Fibroblast of lung (primary cell): ENCODE results near the gene EDRF1. TPM values are rescaled to one million over a fixed set of nuclear protein-coding genes. Genes with fewer than 3 reads are reported as not detected.
A peak's percentile ranks its signal among the peaks of the same experiment; 100 is the strongest.

Experiments
- DNase-seq, 2 donors: peaks; one replicate each; pipeline versions ENCODE4 v3.0.0 to v3.0.0-alpha.2; 2010; ENCODE audit warnings: low read depth in 2 of 2
- H2AFZ ChIP-seq: 2 replicates; pipeline ENCODE4 v1.5.1; 2012; ENCODE audit warnings: low read length, control low read depth, inconsistent platforms
- H3K27ac ChIP-seq: 2 replicates; pipeline ENCODE4 v1.5.1; 2011; ENCODE audit warnings: low read length, control low read depth; ENCODE audit not compliant: insufficient read depth
- H3K27me3 ChIP-seq: 2 replicates; pipeline ENCODE4 v1.5.1; 2011; ENCODE audit warnings: mild to moderate bottlenecking, low read length; ENCODE audit not compliant: control insufficient read depth, insufficient read depth
- H3K36me3 ChIP-seq: 2 replicates; pipeline ENCODE4 v1.5.1; 2011; ENCODE audit warnings: low read length; ENCODE audit not compliant: control insufficient read depth, insufficient read depth
- H3K4me1 ChIP-seq: 2 replicates; pipeline ENCODE4 v1.5.1; 2011; ENCODE audit warnings: low read length; ENCODE audit not compliant: control insufficient read depth, insufficient read depth; ENCODE audit errors: extremely low read depth
- H3K4me2 ChIP-seq: 2 replicates; pipeline ENCODE4 v1.5.1; 2011; ENCODE audit warnings: low read length, control low read depth; ENCODE audit not compliant: insufficient read depth; ENCODE audit errors: extremely low read depth
- H3K4me3 ChIP-seq, 4 experiments: fragments of 200-600 bp in 1 of 4; sonication (generic) in 1 of 4; replicated peaks in 1 of 4; 2 replicates each; pipeline ENCODE4 v1.5.1; 2011 to 2016; ENCODE audit warnings: low read length in 4 of 4, low read depth in 3 of 4, mild to moderate bottlenecking in 3 of 4, control low read depth in 2 of 4, inconsistent platforms in 1 of 4, mixed read lengths in 1 of 4; ENCODE audit not compliant: insufficient read depth in 1 of 4; ENCODE audit errors: control extremely low read depth in 1 of 4
- H3K79me2 ChIP-seq: 2 replicates; pipeline ENCODE4 v1.5.1; 2012; ENCODE audit warnings: mild to moderate bottlenecking, low read length, inconsistent platforms; ENCODE audit not compliant: control insufficient read depth, insufficient read depth
- H3K9ac ChIP-seq: 2 replicates; pipeline ENCODE4 v1.5.1; 2011; ENCODE audit warnings: mild to moderate bottlenecking, low read length, control low read depth; ENCODE audit not compliant: insufficient read depth
- H3K9me3 ChIP-seq: 2 replicates; pipeline ENCODE4 v1.5.1; 2012; ENCODE audit warnings: low read depth, low read length; ENCODE audit not compliant: control insufficient read depth, insufficient read depth
- H4K20me1 ChIP-seq: 2 replicates; pipeline ENCODE4 v1.5.1; 2011; ENCODE audit warnings: low read length; ENCODE audit not compliant: control insufficient read depth, insufficient read depth; ENCODE audit errors: extremely low read depth
- EZH2 ChIP-seq: IDR thresholded peaks from 2 replicates; pipeline ENCODE4 v1.5.1; 2012; ENCODE audit warnings: low read length, control low read depth, mild to moderate bottlenecking; ENCODE audit errors: missing control alignments
- polyA plus RNA-seq, 2 donors: library from polyadenylated mRNA; depleted of rRNA in 1 of 2; stranded (reverse) in 1 of 2; unstranded in 1 of 2; fragments of >200 nt; gene quantifications; 2 replicates each; pipeline ENCODE4 v1.2.1, GENCODE V29; 2011 to 2012; ENCODE audit warnings: missing spikeins in 1 of 2
- total RNA-seq: library from RNA; depleted of rRNA; stranded (reverse); fragments of >200 nt; gene quantifications from 2 replicates; pipeline ENCODE4 v1.2.1, GENCODE V29; 2014
- TF ChIP-seq, protein P1 (sequence below), 2 donors: IDR thresholded peaks in 1 of 2; conservative IDR thresholded peaks in 1 of 2; 1 replicate in 1 of 2; 2 replicates in 1 of 2; pipeline ENCODE4 v1.5.1; 2011 to 2012; ENCODE audit warnings: low read length in 2 of 2, control low read depth in 1 of 2, inconsistent platforms in 1 of 2, low read depth in 1 of 2, mild to moderate bottlenecking in 1 of 2

EDRF1 gene
- total and polyA plus RNA-seq, 2 donors (not counting 1 experiment from before 2014, with no cell fraction given): 19.9 to 25.3 TPM

GRCh38 chr10:125721035-125721434 is 1.5 kb downstream of the EDRF1 start:
- H3K9ac ChIP-seq: no peak overlapping the region
- H3K27ac ChIP-seq: no peak overlapping the region
- H3K27me3 ChIP-seq: no peaks in the 10 kb centered on the region
- no peak overlapping the region for H2AFZ ChIP-seq
- H3K79me2 ChIP-seq: peaks cover 22% of the 10 kb centered on the region
- H3K36me3 ChIP-seq: peaks cover 8% of the 10 kb centered on the region
- peak overlapping the region; percentile 64 for H3K4me2 ChIP-seq
- H3K9me3 ChIP-seq: no peaks in the 10 kb centered on the region
- no peaks in the 10 kb centered on the region for H4K20me1 ChIP-seq
- TF ChIP-seq, protein P1, sequence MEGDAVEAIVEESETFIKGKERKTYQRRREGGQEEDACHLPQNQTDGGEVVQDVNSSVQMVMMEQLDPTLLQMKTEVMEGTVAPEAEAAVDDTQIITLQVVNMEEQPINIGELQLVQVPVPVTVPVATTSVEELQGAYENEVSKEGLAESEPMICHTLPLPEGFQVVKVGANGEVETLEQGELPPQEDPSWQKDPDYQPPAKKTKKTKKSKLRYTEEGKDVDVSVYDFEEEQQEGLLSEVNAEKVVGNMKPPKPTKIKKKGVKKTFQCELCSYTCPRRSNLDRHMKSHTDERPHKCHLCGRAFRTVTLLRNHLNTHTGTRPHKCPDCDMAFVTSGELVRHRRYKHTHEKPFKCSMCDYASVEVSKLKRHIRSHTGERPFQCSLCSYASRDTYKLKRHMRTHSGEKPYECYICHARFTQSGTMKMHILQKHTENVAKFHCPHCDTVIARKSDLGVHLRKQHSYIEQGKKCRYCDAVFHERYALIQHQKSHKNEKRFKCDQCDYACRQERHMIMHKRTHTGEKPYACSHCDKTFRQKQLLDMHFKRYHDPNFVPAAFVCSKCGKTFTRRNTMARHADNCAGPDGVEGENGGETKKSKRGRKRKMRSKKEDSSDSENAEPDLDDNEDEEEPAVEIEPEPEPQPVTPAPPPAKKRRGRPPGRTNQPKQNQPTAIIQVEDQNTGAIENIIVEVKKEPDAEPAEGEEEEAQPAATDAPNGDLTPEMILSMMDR (conservative IDR thresholded peaks at IDR 0.05 in 1 of 2, IDR thresholded peaks at IDR 0.05 in 1 of 2; ENCODE audit: low read depth in 1 of 2, low read length in 2 of 2): no peak
- no peak for TF ChIP-seq EZH2
- no peak for DNase-seq
- peak overlapping the region in 2 of 4 experiments; percentile 88 to 100 for H3K4me3 ChIP-seq
- no peaks in the 10 kb centered on the region for H3K4me1 ChIP-seq

DNA sequence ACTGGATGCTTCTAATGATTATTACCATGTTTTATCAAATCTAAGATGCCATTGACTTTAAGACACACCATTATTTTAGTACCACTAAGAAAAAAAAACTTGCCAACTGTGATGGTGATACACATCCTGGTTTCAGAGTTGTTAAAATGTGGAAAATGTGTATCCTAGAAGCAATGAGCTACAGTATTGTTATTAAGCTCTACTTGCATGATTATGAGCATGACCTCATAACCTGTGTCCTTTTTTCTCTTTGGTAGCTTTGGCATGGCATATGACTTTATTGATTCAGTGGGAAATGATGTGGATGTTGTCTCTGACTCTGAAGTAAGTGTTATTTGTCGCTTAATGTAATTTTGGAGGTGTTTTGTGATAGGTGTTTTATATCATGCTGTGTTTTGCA is 3.3 kb downstream of the EDRF1 start:
- TF ChIP-seq, protein P1 (conservative IDR thresholded peaks at IDR 0.05 in 1 of 2, IDR thresholded peaks at IDR 0.05 in 1 of 2; ENCODE audit: low read depth in 1 of 2, low read length in 2 of 2): no peak
- no peak for TF ChIP-seq EZH2
- no peak overlapping the region for H3K27ac ChIP-seq
- H3K4me3 ChIP-seq: no peak overlapping the region
- H3K4me2 ChIP-seq: no peak overlapping the region
- H3K27me3 ChIP-seq: no peaks in the 10 kb centered on the region
- no peaks in the 10 kb centered on the region for H3K4me1 ChIP-seq
- no peaks in the 10 kb centered on the region for H4K20me1 ChIP-seq
- no peak for DNase-seq
- no peaks in the 10 kb centered on the region for H3K9me3 ChIP-seq
- H3K36me3 ChIP-seq: peaks cover 14% of the 10 kb centered on the region
- no peak overlapping the region for H2AFZ ChIP-seq
- H3K9ac ChIP-seq: no peak overlapping the region
- peaks cover 22% of the 10 kb centered on the region for H3K79me2 ChIP-seq

DNA sequence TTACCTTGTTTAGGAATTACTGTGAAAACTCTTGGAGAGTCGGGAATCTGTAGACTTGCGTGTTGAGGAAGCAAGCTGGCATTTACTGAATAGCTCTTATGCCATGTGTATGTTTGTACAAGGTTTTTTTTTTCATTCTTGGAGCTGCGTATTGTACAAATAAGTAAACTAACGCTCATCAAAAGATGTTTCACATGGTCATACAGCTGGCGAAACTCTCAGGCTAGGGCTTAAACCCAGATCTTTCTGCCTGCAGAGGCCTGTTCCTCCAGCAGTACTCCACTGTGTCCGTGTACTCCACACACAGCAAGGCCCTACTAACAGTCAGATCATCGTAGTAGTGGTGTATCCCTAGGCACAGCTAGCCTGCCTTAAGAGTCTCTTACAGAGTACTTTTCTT is 7.4 kb downstream of the EDRF1 start:
- TF ChIP-seq, protein P1 (conservative IDR thresholded peaks at IDR 0.05 in 1 of 2, IDR thresholded peaks at IDR 0.05 in 1 of 2; ENCODE audit: low read depth in 1 of 2, low read length in 2 of 2): no peak
- no peak for TF ChIP-seq EZH2
- DNase-seq: no peak
- H3K4me3 ChIP-seq: no peak overlapping the region
- H3K4me1 ChIP-seq: no peaks in the 10 kb centered on the region
- no peaks in the 10 kb centered on the region for H3K27me3 ChIP-seq
- H3K4me2 ChIP-seq: no peak overlapping the region
- H4K20me1 ChIP-seq: no peaks in the 10 kb centered on the region
- H3K9me3 ChIP-seq: no peaks in the 10 kb centered on the region
- H3K9ac ChIP-seq: no peak overlapping the region
- H3K36me3 ChIP-seq: peaks cover 23% of the 10 kb centered on the region
- no peak overlapping the region for H2AFZ ChIP-seq
- H3K27ac ChIP-seq: no peak overlapping the region
- H3K79me2 ChIP-seq: peaks cover 2% of the 10 kb centered on the region
